ENCODE results near the gene ARHGEF16. TPM values are rescaled to one million over a fixed set of nuclear protein-coding genes. Genes with fewer than 3 reads are reported as not detected.

Gene ARHGEF16
- total and polyA plus RNA-seq, 11 donors: 0.31 to 1.4 (median 0.51) TPM

DNA sequence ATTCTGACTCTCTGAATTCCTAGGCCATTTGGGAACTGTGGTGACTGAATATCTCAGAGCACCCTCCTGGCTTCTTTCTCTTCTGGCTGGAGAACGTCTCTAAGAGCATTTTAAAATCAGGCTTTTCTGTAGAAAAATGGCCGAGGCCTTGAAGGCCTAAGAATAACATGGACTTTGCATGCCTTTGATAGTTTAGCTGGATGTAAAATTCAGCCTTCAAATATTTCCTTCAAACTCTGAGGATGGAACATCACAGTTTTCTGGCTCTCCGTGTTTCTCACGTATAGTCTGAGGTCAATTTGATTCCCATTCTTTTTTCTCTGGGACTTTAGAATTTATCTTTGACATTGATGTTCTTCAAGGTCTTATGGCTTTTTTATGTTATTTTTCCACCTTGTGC, 34.0 kb downstream of the ARHGEF16 start:
- DNase-seq: no peak
- Histone ChIP-seq H3K27ac (no peak overlapping the region), H3K9me3 (peaks cover 0 to 13% (median 0%) of the 10 kb centered on the region in 12 donors), H3K27me3 (peaks cover 0 to 4% (median 0%) of the 10 kb centered on the region in 9 donors), H3K4me1 (peaks cover 0 to 8% (median 0%) of the 10 kb centered on the region in 12 donors), H3K4me3 (no peak overlapping the region), H3K36me3 (no peaks in the 10 kb centered on the region)
- WGBS, 4 donors: 94 to 97% (median 95%) methylated on average over 4 of the region's 4 CpGs
- no peak for TF ChIP-seq CTCF (IDR thresholded peaks at IDR 0.05)
- intact Hi-C loops (cut with DNase I): loop anchor here in 2 of 10 donors (5.0 kb wide), 2 partner anchors 36 to 39 kb away; partner anchors contain the start of gene ARHGEF16 (in 1 of the 2)
- ATAC-seq: no peak

DNA sequence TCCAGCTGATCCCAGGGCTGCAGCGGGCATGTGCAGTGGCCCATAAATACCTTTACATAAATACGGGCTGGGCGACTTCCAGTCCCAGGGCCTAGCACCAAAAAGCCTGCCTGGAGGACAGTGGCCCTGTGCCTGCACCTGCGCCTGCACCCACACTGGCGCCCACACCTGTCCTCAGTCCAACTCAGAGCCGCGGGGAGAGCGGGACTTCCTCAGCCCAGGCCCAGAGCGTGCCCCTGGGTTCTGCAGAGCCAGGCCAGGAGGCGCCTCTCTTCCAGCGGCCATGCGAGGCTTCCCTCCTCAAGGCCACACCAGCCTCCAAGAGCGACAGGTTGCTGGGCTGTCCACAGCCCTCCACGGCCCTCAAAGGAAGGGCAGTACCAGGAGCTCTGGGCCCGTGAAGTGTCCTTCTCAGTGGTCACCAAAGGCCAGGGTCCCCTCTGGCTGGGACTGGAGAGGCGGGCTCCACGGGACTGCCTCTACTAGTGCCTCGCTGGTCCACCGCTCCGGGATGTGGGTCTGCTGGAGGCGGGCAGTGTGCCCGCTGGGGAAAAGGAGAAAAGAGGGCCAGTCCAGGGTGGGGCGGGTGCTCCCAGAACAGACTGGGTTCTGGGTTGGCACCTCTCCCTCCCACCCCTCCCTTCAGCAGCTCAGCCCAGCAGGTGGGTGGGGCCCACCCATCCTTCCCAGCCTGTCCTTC, 35.7 kb downstream of the ARHGEF16 start:
- Histone ChIP-seq H3K27me3 (peaks cover 0 to 4% (median 0%) of the 10 kb centered on the region in 9 donors), H3K27ac (no peak overlapping the region), H3K36me3 (no peaks in the 10 kb centered on the region), H3K4me3 (no peak overlapping the region), H3K9me3 (peaks cover 0 to 13% (median 0%) of the 10 kb centered on the region in 12 donors), H3K4me1 (peaks cover 0 to 8% (median 0%) of the 10 kb centered on the region in 12 donors)
- TF ChIP-seq CTCF (IDR thresholded peaks at IDR 0.05) (no peak), POLR2A (IDR thresholded peaks at IDR 0.05) (no peak)
- DNase-seq (no peak), ATAC-seq (no peak)
- intact Hi-C loops (cut with DNase I): loop anchor here in 7 of 10 donors (2.0 to 10.0 kb wide), 6 partner anchors 72 to 235 kb away; no protein-coding TSS in a partner anchor
- WGBS, 4 donors: 94 to 97% (median 95%) methylated on average over 8 to 23 of the region's 23 CpGs

DNA sequence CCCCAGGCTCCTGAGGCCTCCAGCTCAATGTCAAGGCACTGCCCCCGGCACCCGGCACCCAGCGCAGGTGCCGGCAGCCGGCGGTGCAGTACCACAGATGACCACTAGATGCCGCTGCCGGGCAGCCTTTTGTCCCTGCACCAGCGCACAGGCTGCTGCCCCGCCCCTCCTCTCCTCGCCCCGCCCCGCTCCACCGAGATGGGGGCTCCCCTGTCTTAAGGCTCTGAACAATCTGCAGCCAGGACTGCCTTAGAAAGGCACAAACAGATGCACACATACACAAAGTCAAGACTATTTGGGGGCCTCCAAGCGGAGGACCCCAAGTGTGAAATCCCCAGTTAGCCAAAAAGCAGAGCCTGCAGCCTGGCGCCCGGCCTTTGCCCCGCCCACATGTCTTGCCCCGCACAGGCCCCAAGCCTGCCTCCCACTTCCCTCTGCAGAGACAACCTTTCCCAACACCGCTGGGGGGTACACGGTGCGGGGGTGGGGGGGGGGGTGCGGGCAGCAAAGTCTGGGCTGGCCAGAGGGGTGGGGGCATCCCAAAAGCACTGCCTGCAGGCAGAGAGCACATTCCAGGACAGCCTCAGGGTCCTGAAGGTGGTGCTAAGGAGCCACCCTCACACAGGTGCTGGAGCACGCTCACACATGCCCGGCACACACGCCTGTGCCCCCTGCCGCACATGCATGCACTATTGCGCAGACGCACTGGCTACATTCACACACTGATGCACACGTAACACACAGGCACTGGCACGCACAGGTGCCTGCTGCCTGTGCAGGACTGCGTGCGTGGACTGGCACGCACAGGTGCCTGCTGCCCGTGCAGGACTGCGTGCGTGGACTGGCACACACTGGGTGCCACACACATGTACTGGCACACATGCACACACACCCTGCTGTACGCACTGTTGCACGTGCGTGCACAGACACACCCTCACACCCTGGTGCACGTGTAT, 37.1 kb downstream of the ARHGEF16 start:
- peaks cover 0 to 13% (median 0%) of the 10 kb centered on the region in 12 donors for H3K9me3 ChIP-seq
- peak; percentile 99 to 100 (median 100) for TF ChIP-seq CTCF (IDR thresholded peaks at IDR 0.05)
- TF ChIP-seq POLR2A (IDR thresholded peaks at IDR 0.05): no peak
- H3K27ac ChIP-seq: no peak overlapping the region
- peaks cover 0 to under 1% (median 0%) of the 10 kb centered on the region in 9 donors for H3K27me3 ChIP-seq
- ATAC-seq: peak; percentile 60 to 87 (median 82)
- peak overlapping the region in 1 of 12 donors; percentile 22 for H3K4me3 ChIP-seq
- WGBS, 4 donors: 41 to 76% (median 52%) methylated on average over 19 to 41 of the region's 41 CpGs
- intact Hi-C loops (cut with DNase I): loop anchor here (1.0 to 10.0 kb wide), 7 partner anchors 71 to 233 kb away; no protein-coding TSS in a partner anchor
- peak; percentile 71 to 90 (median 76) for DNase-seq
- H3K36me3 ChIP-seq: no peaks in the 10 kb centered on the region
- H3K4me1 ChIP-seq: peaks cover 0 to 8% (median 0%) of the 10 kb centered on the region in 12 donors

All from heart left ventricle (tissue), 16 donors.